Ishikawa (cell line): ENCODE data around the gene SLC8A3.

ENCODE experiments used
- CEBPB ChIP-seq: IDR thresholded peaks from 2 replicates; pipeline ENCODE4 v1.6.1; 2012
- CREB1 ChIP-seq: IDR thresholded peaks from 2 replicates; pipeline ENCODE4 v1.6.1; 2012; ENCODE audit warnings: low read depth
- EGR1 ChIP-seq: IDR thresholded peaks from 2 replicates; pipeline ENCODE4 v1.6.1; 2012
- EP300 ChIP-seq: IDR thresholded peaks from 2 replicates; pipeline ENCODE4 v1.6.1; 2012; ENCODE audit warnings: borderline replicate concordance
- FOXM1 ChIP-seq: IDR thresholded peaks from 2 replicates; pipeline ENCODE4 v1.6.1; 2012; ENCODE audit warnings: low read depth, borderline replicate concordance
- MAX ChIP-seq: IDR thresholded peaks from 2 replicates; pipeline ENCODE4 v1.6.1; 2012
- NFIC ChIP-seq: IDR thresholded peaks from 2 replicates; pipeline ENCODE4 v1.6.1; 2012
- RAD21 ChIP-seq: IDR thresholded peaks from 2 replicates; pipeline ENCODE4 v1.6.1; 2012; ENCODE audit warnings: low read depth
- REST ChIP-seq: IDR thresholded peaks from 2 replicates; pipeline ENCODE4 v1.6.1; 2012; ENCODE audit warnings: low read depth, mild to moderate bottlenecking
- TAF1 ChIP-seq: IDR thresholded peaks from 2 replicates; pipeline ENCODE4 v1.6.1; 2012; ENCODE audit warnings: low read depth, mild to moderate bottlenecking
- TCF12 ChIP-seq: IDR thresholded peaks from 2 replicates; pipeline ENCODE4 v1.6.1; 2012; ENCODE audit warnings: low read depth
- TEAD4 ChIP-seq: IDR thresholded peaks from 2 replicates; pipeline ENCODE4 v1.6.1; 2012
- USF1 ChIP-seq: IDR thresholded peaks from 2 replicates; pipeline ENCODE4 v1.6.1; 2012
- YY1 ChIP-seq: IDR thresholded peaks from 2 replicates; pipeline ENCODE4 v1.6.1; 2012; ENCODE audit warnings: low read depth
- ZBTB7A ChIP-seq: IDR thresholded peaks from 2 replicates; pipeline ENCODE4 v1.6.1; 2012; ENCODE audit warnings: low read depth

The SLC8A3 gene

DNA sequence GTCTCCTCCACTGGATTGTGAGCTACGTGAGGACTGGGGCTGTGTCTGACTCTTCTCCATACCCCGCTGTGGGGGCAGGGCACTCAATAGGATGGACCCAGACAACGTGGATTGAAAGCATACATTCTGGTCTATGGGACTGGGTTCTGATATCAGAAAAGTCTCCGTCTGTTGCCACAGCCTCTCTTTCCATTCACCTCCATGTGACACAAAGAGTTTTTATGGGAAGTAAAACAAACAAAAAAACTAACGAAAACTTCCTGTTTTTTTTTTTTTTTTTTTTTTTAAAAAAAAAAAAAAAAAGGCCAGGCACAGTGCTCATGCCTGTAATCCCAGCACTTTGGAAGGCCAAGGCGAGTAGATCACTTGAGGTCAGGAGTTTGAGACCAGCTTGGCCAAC lies 44.7 kb downstream of the SLC8A3 start:
- TF ChIP-seq YY1 (no peak), RAD21 (no peak), CEBPB (no peak), ZBTB7A (no peak), FOXM1 (no peak), TCF12 (no peak), EGR1 (no peak), TEAD4 (no peak), REST (no peak)

DNA sequence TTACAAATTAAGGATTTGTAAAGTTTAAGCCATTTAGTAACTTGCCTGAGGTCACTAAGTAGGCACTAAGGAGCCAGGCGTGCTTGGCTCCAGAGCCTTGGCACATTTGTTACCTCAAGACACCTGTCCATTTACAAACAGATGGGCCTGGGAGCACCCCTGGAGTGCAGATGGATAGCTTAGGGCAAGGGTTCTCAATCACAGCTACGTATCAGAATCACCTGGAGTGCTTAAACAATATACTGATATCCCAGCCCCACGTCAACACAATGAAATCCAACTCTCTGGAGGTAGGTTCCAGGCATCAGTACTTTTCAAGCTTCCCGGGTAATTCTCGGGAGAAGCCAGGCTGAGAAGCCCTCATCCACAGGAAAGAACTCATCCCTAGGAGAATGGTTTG lies 45.4 kb downstream of the SLC8A3 start:
- no peak for TF ChIP-seq TAF1

GRCh38 chr14:70140614-70141013 lies 48.1 kb downstream of the SLC8A3 start:
- TF ChIP-seq MAX: no peak

GRCh38 chr14:70139384-70139783 lies 49.4 kb downstream of the SLC8A3 start:
- TF ChIP-seq NFIC (no peak), CEBPB (no peak), FOXM1 (no peak), MAX (no peak), TEAD4 (no peak), TAF1 (no peak), USF1 (no peak), RAD21 (no peak), EGR1 (no peak), CREB1 (no peak), REST (no peak), YY1 (no peak), EP300 (no peak), ZBTB7A (no peak), TCF12 (no peak)

DNA sequence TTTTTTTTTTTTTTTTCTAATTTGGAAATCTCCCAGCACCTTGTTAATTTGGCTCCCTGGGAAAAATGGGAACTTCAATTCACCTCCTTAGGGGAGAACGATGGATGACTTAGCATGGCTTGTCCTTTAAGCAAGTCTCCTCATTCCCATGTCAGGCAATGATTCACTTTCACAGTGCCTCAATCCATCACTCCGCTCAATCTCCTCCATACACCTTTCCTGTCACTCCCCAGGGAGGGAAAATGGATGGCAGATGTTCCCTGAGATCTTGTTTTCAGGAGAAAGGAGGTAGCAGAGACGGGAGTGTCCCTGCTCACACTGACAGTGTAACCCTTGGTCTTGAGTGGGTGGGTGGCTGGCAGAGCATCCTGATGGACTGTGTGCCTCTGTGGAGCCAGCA lies 51.0 kb downstream of the SLC8A3 start:
- TF ChIP-seq MAX (no peak), REST (no peak), NFIC (no peak), CEBPB (no peak), TEAD4 (no peak), CREB1 (no peak)

DNA sequence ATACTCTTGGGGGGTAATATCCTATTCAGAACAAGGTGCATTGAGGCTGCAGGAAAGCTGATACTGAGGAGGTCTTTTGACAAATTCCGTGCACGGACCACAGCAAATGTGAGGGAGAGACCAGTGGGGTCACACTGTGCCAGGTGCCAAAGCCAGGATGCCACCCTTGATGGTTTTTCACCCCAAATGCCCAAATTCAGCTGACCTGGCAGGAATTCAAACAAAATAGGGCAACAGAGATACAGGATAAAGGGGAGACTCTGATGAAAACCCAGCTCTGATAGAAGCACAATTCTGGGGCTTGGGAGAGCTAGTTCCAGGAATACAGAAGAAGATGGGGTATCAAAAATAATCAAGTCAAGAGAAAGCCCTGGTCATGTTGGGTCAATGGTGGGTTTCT lies 55.3 kb downstream of the SLC8A3 start:
- TF ChIP-seq REST (no peak), EGR1 (no peak), YY1 (no peak), ZBTB7A (no peak), RAD21 (no peak), MAX (no peak), TCF12 (no peak)
